Measurements from ENCODE around the gene SVIL.

The SVIL gene

GRCh38 chr10:29669149-29669548, 34.4 kb upstream of the SVIL start:
- H3K4me3 ChIP-seq (ENCODE audit: insufficient read depth in 1 of 2, low read depth in 1 of 2, low read length in 2 of 2), result no peak overlapping the region
- no peak overlapping the region for H2BK5ac ChIP-seq (ENCODE audit: low read depth, low read length, poor library complexity, severe bottlenecking)
- no peaks in the 10 kb centered on the region for H3K27me3 ChIP-seq (ENCODE audit: control insufficient read depth in 1 of 2, insufficient read depth in 1 of 2, low read length in 2 of 2)
- peak overlapping the region; percentile 26 for H2BK15ac ChIP-seq (ENCODE audit: low read depth, poor library complexity, severe bottlenecking)
- no peak overlapping the region for H4K91ac ChIP-seq (ENCODE audit: low read length)
- peak overlapping the region; percentile 92 for H2AK5ac ChIP-seq (ENCODE audit: low read length, severe bottlenecking)
- H2AFZ ChIP-seq (ENCODE audit: low read depth, low read length), result no peak overlapping the region
- no peak overlapping the region for H3K14ac ChIP-seq (ENCODE audit: low read length in 2 of 2)
- H2BK12ac ChIP-seq (ENCODE audit: low read length in 2 of 2), result no peak overlapping the region
- 92% methylated on average over 3 of the region's 3 CpGs for WGBS
- no peak overlapping the region for H3K18ac ChIP-seq (ENCODE audit: low read depth in 1 of 2, low read length in 2 of 2)
- H2BK120ac ChIP-seq (ENCODE audit: low read depth, low read length), result no peak overlapping the region
- DNase-seq, result no peak
- H3K9ac ChIP-seq (ENCODE audit: low read length), result no peak overlapping the region
- H3K23ac ChIP-seq (ENCODE audit: low read length in 2 of 2), result no peak overlapping the region
- no peaks in the 10 kb centered on the region for H3K9me3 ChIP-seq (ENCODE audit: control insufficient read depth, low read length)
- no peak overlapping the region for H4K8ac ChIP-seq (ENCODE audit: low read length)
- H3K36me3 ChIP-seq (ENCODE audit: control insufficient read depth in 1 of 2, insufficient read depth in 2 of 2, low read depth in 1 of 2, low read length in 2 of 2), result peaks cover 11 to 15% of the 10 kb centered on the region in 2 experiments
- peaks cover 4% of the 10 kb centered on the region for H3K4me1 ChIP-seq (ENCODE audit: control insufficient read depth, insufficient read depth, low read depth, low read length)
- H3K4ac ChIP-seq (ENCODE audit: low read depth in 1 of 2, low read length in 2 of 2), result peak overlapping the region in 1 of 2 experiments; percentile 58
- H3K27ac ChIP-seq (ENCODE audit: low read length, poor library complexity, severe bottlenecking), result peak overlapping the region; percentile 40
- H3K4me2 ChIP-seq (ENCODE audit: low read length, poor library complexity, severe bottlenecking), result no peak overlapping the region
- peaks cover 30% of the 10 kb centered on the region for H3K79me1 ChIP-seq (replicated peaks; ENCODE audit: low read length, poor library complexity, severe bottlenecking)

- Histone ChIP-seq H2AK5ac (ENCODE audit: low read length, severe bottlenecking) (no peak overlapping the region), H3K4ac (ENCODE audit: low read depth in 1 of 2, low read length in 2 of 2) (no peak overlapping the region), H2AFZ (ENCODE audit: low read depth, low read length) (no peak overlapping the region), H3K9me3 (ENCODE audit: control insufficient read depth, low read length) (no peaks in the 10 kb centered on the region), H4K91ac (ENCODE audit: low read length) (no peak overlapping the region), H2BK5ac (ENCODE audit: low read depth, low read length, poor library complexity, severe bottlenecking) (no peak overlapping the region), H2BK120ac (ENCODE audit: low read depth, low read length) (no peak overlapping the region), H3K36me3 (ENCODE audit: control insufficient read depth in 1 of 2, insufficient read depth in 2 of 2, low read depth in 1 of 2, low read length in 2 of 2) (peaks cover 9 to 12% of the 10 kb centered on the region in 2 experiments), H2BK12ac (ENCODE audit: low read length in 2 of 2) (no peak overlapping the region), H3K27me3 (ENCODE audit: control insufficient read depth in 1 of 2, insufficient read depth in 1 of 2, low read length in 2 of 2) (no peaks in the 10 kb centered on the region), H4K8ac (ENCODE audit: low read length) (no peak overlapping the region), H3K4me3 (ENCODE audit: insufficient read depth in 1 of 2, low read depth in 1 of 2, low read length in 2 of 2) (no peak overlapping the region), H3K27ac (ENCODE audit: low read length, poor library complexity, severe bottlenecking) (peak overlapping the region; percentile 40), H2BK15ac (ENCODE audit: low read depth, poor library complexity, severe bottlenecking) (no peak overlapping the region), H3K9ac (ENCODE audit: low read length) (no peak overlapping the region), H3K14ac (ENCODE audit: low read length in 2 of 2) (no peak overlapping the region), H3K18ac (ENCODE audit: low read depth in 1 of 2, low read length in 2 of 2) (no peak overlapping the region), H3K23ac (ENCODE audit: low read length in 2 of 2) (no peak overlapping the region), H3K4me2 (ENCODE audit: low read length, poor library complexity, severe bottlenecking) (no peak overlapping the region), H3K4me1 (ENCODE audit: control insufficient read depth, insufficient read depth, low read depth, low read length) (peaks cover 4% of the 10 kb centered on the region), H3K79me1 (replicated peaks; ENCODE audit: low read length, poor library complexity, severe bottlenecking) (peaks cover 28% of the 10 kb centered on the region)
- DNase-seq, result no peak
- 79% methylated on average over 4 of the region's 4 CpGs for WGBS
Measured at GRCh38 chr10:29668628-29669027, 33.9 kb upstream of the SVIL start.

- H3K4me3 ChIP-seq (ENCODE audit: insufficient read depth in 1 of 2, low read depth in 1 of 2, low read length in 2 of 2), result peak overlapping the region in 1 of 2 experiments; percentile 1
- H3K36me3 ChIP-seq (ENCODE audit: control insufficient read depth in 1 of 2, insufficient read depth in 2 of 2, low read depth in 1 of 2, low read length in 2 of 2), result peaks cover 6 to 13% of the 10 kb centered on the region in 2 experiments
- H2BK15ac ChIP-seq (ENCODE audit: low read depth, poor library complexity, severe bottlenecking), result no peak overlapping the region
- no peak overlapping the region for H3K4me2 ChIP-seq (ENCODE audit: low read length, poor library complexity, severe bottlenecking)
- peaks cover 4% of the 10 kb centered on the region for H3K4me1 ChIP-seq (ENCODE audit: control insufficient read depth, insufficient read depth, low read depth, low read length)
- H2AFZ ChIP-seq (ENCODE audit: low read depth, low read length), result no peak overlapping the region
- no peak overlapping the region for H4K8ac ChIP-seq (ENCODE audit: low read length)
- H3K9me3 ChIP-seq (ENCODE audit: control insufficient read depth, low read length), result no peaks in the 10 kb centered on the region
- WGBS, result 82% methylated on average over 3 of the region's 3 CpGs
- peaks cover 26% of the 10 kb centered on the region for H3K79me1 ChIP-seq (replicated peaks; ENCODE audit: low read length, poor library complexity, severe bottlenecking)
- H3K4ac ChIP-seq (ENCODE audit: low read depth in 1 of 2, low read length in 2 of 2), result no peak overlapping the region
- no peak overlapping the region for H2BK5ac ChIP-seq (ENCODE audit: low read depth, low read length, poor library complexity, severe bottlenecking)
- no peak overlapping the region for H3K14ac ChIP-seq (ENCODE audit: low read length in 2 of 2)
- no peak overlapping the region for H3K9ac ChIP-seq (ENCODE audit: low read length)
- no peak overlapping the region for H2BK120ac ChIP-seq (ENCODE audit: low read depth, low read length)
- peak overlapping the region in 1 of 2 experiments; percentile 17 for H3K18ac ChIP-seq (ENCODE audit: low read depth in 1 of 2, low read length in 2 of 2)
- H4K91ac ChIP-seq (ENCODE audit: low read length), result no peak overlapping the region
- H2BK12ac ChIP-seq (ENCODE audit: low read length in 2 of 2), result no peak overlapping the region
- DNase-seq, result no peak
- H2AK5ac ChIP-seq (ENCODE audit: low read length, severe bottlenecking), result no peak overlapping the region
- no peak overlapping the region for H3K27ac ChIP-seq (ENCODE audit: low read length, poor library complexity, severe bottlenecking)
- H3K23ac ChIP-seq (ENCODE audit: low read length in 2 of 2), result no peak overlapping the region
- H3K27me3 ChIP-seq (ENCODE audit: control insufficient read depth in 1 of 2, insufficient read depth in 1 of 2, low read length in 2 of 2), result no peaks in the 10 kb centered on the region
Measured at GRCh38 chr10:29667191-29667590, 32.4 kb upstream of the SVIL start.

DNA sequence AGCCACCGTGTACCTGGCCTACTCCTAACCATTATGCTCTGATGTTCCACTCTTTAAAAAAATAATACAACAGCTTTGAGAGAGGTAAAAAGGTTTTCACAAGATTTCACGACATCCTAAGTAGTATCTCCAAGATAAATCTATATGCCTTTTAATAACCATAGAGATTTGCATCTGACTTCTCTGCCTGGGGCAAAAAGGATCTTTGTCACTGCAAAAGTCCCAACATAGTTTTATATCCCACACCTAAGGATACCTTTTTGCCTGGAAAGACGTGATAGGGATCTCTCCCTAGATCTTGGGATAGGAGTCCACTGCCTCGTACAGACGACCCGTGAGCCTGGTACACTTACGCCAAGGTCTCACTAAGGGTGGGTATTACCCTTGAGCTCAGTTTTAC, 31.4 kb upstream of the SVIL start:
- DNase-seq, result no peak
- H3K14ac ChIP-seq (ENCODE audit: low read length in 2 of 2), result no peak overlapping the region
- H2BK5ac ChIP-seq (ENCODE audit: low read depth, low read length, poor library complexity, severe bottlenecking), result no peak overlapping the region
- H3K23ac ChIP-seq (ENCODE audit: low read length in 2 of 2), result no peak overlapping the region
- peaks cover 3 to 13% of the 10 kb centered on the region in 2 experiments for H3K36me3 ChIP-seq (ENCODE audit: control insufficient read depth in 1 of 2, insufficient read depth in 2 of 2, low read depth in 1 of 2, low read length in 2 of 2)
- no peak overlapping the region for H2BK15ac ChIP-seq (ENCODE audit: low read depth, poor library complexity, severe bottlenecking)
- no peak overlapping the region for H2BK12ac ChIP-seq (ENCODE audit: low read length in 2 of 2)
- no peak overlapping the region for H3K4ac ChIP-seq (ENCODE audit: low read depth in 1 of 2, low read length in 2 of 2)
- over 99% methylated on average over 6 of the region's 7 CpGs for WGBS
- no peaks in the 10 kb centered on the region for H3K9me3 ChIP-seq (ENCODE audit: control insufficient read depth, low read length)
- H2BK120ac ChIP-seq (ENCODE audit: low read depth, low read length), result no peak overlapping the region
- H2AFZ ChIP-seq (ENCODE audit: low read depth, low read length), result no peak overlapping the region
- peak overlapping the region; percentile 90 for H2AK5ac ChIP-seq (ENCODE audit: low read length, severe bottlenecking)
- H3K9ac ChIP-seq (ENCODE audit: low read length), result no peak overlapping the region
- peaks cover 29% of the 10 kb centered on the region for H3K79me1 ChIP-seq (replicated peaks; ENCODE audit: low read length, poor library complexity, severe bottlenecking)
- peak overlapping the region in 1 of 2 experiments; percentile 48 for H3K18ac ChIP-seq (ENCODE audit: low read depth in 1 of 2, low read length in 2 of 2)
- no peak overlapping the region for H3K4me2 ChIP-seq (ENCODE audit: low read length, poor library complexity, severe bottlenecking)
- no peak overlapping the region for H3K27ac ChIP-seq (ENCODE audit: low read length, poor library complexity, severe bottlenecking)
- no peak overlapping the region for H3K4me3 ChIP-seq (ENCODE audit: insufficient read depth in 1 of 2, low read depth in 1 of 2, low read length in 2 of 2)
- H3K4me1 ChIP-seq (ENCODE audit: control insufficient read depth, insufficient read depth, low read depth, low read length), result peaks cover 4% of the 10 kb centered on the region
- no peak overlapping the region for H4K91ac ChIP-seq (ENCODE audit: low read length)
- no peaks in the 10 kb centered on the region for H3K27me3 ChIP-seq (ENCODE audit: control insufficient read depth in 1 of 2, insufficient read depth in 1 of 2, low read length in 2 of 2)
- H4K8ac ChIP-seq (ENCODE audit: low read length), result no peak overlapping the region
